HG03521 (cell line): ENCODE measurements around the gene C5orf63.
A peak's percentile ranks its signal among the peaks of the same experiment; 100 is the strongest.
"Not testable (repeated sequence)": the region's sequence is repeated elsewhere in the genome, so short reads cannot be mapped to it uniquely, and the experiment has no call there.

Source experiments
- ATAC-seq: cut with Tn5 transposase; IDR thresholded peaks from one replicate; pipeline ENCODE4 v1.9.1; 2021; ENCODE audit warnings: mild to moderate bottlenecking, moderate library complexity; ENCODE audit not compliant: unreplicated experiment

The C5orf63 gene

GRCh38 chr5:127072861-127073846, at the start of gene C5orf63:
Gene C5orf63 (minus strand): TSS chr5:127073502. CDS start chr5:127058995, 14,507 bp downstream.
- peak; percentile 98 for ATAC-seq

GRCh38 chr5:127112347-127112864, 39.1 kb upstream of the C5orf63 start:
- no peak for ATAC-seq

GRCh38 chr5:127111112-127111511, 37.8 kb upstream of the C5orf63 start:
- no peak for ATAC-seq

GRCh38 chr5:127108624-127109260, 35.4 kb upstream of the C5orf63 start:
- not testable (repeated sequence) for ATAC-seq

GRCh38 chr5:127101935-127102334, 28.6 kb upstream of the C5orf63 start:
- no peak for ATAC-seq

- ATAC-seq = no peak
Observed at GRCh38 chr5:127101533-127101932, 28.2 kb upstream of the C5orf63 start.

- no peak for ATAC-seq
Observed at GRCh38 chr5:127098241-127098640, 24.9 kb upstream of the C5orf63 start.

- ATAC-seq = no peak
Observed at GRCh38 chr5:127097278-127097677, 24.0 kb upstream of the C5orf63 start.

- no peak for ATAC-seq
Observed at GRCh38 chr5:127096328-127096993, 23.2 kb upstream of the C5orf63 start.

GRCh38 chr5:127094161-127094814, 21.0 kb upstream of the C5orf63 start:
- ATAC-seq = no peak

GRCh38 chr5:127092690-127093089, 19.4 kb upstream of the C5orf63 start:
- no peak for ATAC-seq

- no peak for ATAC-seq
Observed at GRCh38 chr5:127089191-127089590, 15.9 kb upstream of the C5orf63 start.

GRCh38 chr5:127088251-127088650, 14.9 kb upstream of the C5orf63 start:
- no peak for ATAC-seq

GRCh38 chr5:127086589-127086988, 13.3 kb upstream of the C5orf63 start:
- ATAC-seq = no peak

- no peak for ATAC-seq
Observed at GRCh38 chr5:127085796-127086195, 12.5 kb upstream of the C5orf63 start.

- no peak for ATAC-seq
Observed at GRCh38 chr5:127085371-127085770, 12.1 kb upstream of the C5orf63 start.

- ATAC-seq = no peak
Observed at GRCh38 chr5:127084656-127085055, 11.4 kb upstream of the C5orf63 start.

GRCh38 chr5:127083711-127084110, 10.4 kb upstream of the C5orf63 start:
- no peak for ATAC-seq

- ATAC-seq = no peak
Observed at GRCh38 chr5:127079994-127080491, 6.7 kb upstream of the C5orf63 start.

GRCh38 chr5:127077366-127077765, 4.1 kb upstream of the C5orf63 start:
- ATAC-seq = no peak
